A549 (cell line): ENCODE results near the gene CPB2. TPM values are rescaled to one million over a fixed set of nuclear protein-coding genes. Genes with fewer than 3 reads are reported as not detected.

Source experiments
- ATAC-seq, 2 experiments: fragments of 200-7000 bp in 1 of 2; fragments of >200 bp in 1 of 2; cut with Nextera tagmentation in 1 of 2; cut with Tn5 transposase in 1 of 2; 3 replicates each; pipeline versions ENCODE4 v1.8.0 to v1.9.1; 2018 to 2020; ENCODE audit warnings: mild to moderate bottlenecking in 1 of 2, moderate library complexity in 1 of 2
- CTCF ChIA-PET: fragments of 300-600 bp; sonication (Branson Sonifier 250); formaldehyde crosslinking; extraction: SDS; loops from one replicate; lab custom pipeline; 2021; ENCODE audit warnings: antibody characterized with exemption, inconsistent platforms; lab: Yijun Ruan, JAX
- POLR2A ChIA-PET: fragments of 350-600 bp; formaldehyde crosslinking; extraction: SDS; loops from one replicate; lab custom pipeline; 2021; ENCODE audit warnings: antibody characterized with exemption, inconsistent platforms; lab: Yijun Ruan, JAX
- DNase-seq, 2 experiments: peaks; one replicate each; pipeline versions ENCODE4 v3.0.0 to v3.0.0-alpha.2; 2011 to 2016; ENCODE audit warnings: low read depth in 1 of 2, low spot score in 1 of 2
- FAIRE-seq: peaks from 2 replicates; lab custom pipeline; 2011; peaks lifted over from hg19 to GRCh38; lab: Jason Lieb, UNC
- H3K27ac ChIP-seq, 2 experiments: fragments of >200 bp; sonication (Bioruptor Twin); formaldehyde crosslinking; 3 replicates each; pipeline ENCODE4 v1.5.1; 2016 to 2017
- H3K4me1 ChIP-seq: fragments of >200 bp; sonication (Bioruptor Twin); formaldehyde crosslinking; 3 replicates; pipeline ENCODE4 v1.6.1; 2016
- H3K4me2 ChIP-seq: fragments of >200 bp; sonication (Bioruptor Twin); formaldehyde crosslinking; 3 replicates; pipeline ENCODE4 v1.6.1; 2016
- H3K4me3 ChIP-seq: fragments of >200 bp; sonication (Bioruptor Twin); formaldehyde crosslinking; 3 replicates; pipeline ENCODE4 v1.5.1; 2016
- H3K9me3 ChIP-seq: fragments of >200 bp; sonication (Bioruptor Twin); formaldehyde crosslinking; 3 replicates; pipeline ENCODE4 v1.6.1; 2016
- BHLHE40 ChIP-seq: IDR thresholded peaks from 2 replicates; pipeline ENCODE4 v1.6.1; 2012; ENCODE audit warnings: low read depth, low read length, inconsistent platforms
- CBX2 ChIP-seq: fragments of 200-600 bp; sonication (generic); IDR thresholded peaks from 2 replicates; pipeline ENCODE4 v1.6.1; 2016; ENCODE audit warnings: low read depth, mild to moderate bottlenecking, borderline replicate concordance
- CHD2 ChIP-seq: fragments of 150-350 bp; IDR thresholded peaks from 2 replicates; pipeline ENCODE4 v1.6.1; 2014; ENCODE audit warnings: low read length; ENCODE audit not compliant: partially characterized antibody
- EHMT2 ChIP-seq: fragments of 200-600 bp; sonication (generic); IDR thresholded peaks from 2 replicates; pipeline ENCODE4 v1.6.1; 2016; ENCODE audit warnings: antibody characterized with exemption, low read depth, mild to moderate bottlenecking, moderate library complexity
- ELK1 ChIP-seq: fragments of 150-350 bp; IDR thresholded peaks from 2 replicates; pipeline ENCODE4 v1.6.1; 2014; ENCODE audit warnings: low read depth, mild to moderate bottlenecking, low read length
- ESRRA ChIP-seq: fragments of 150-350 bp; IDR thresholded peaks from 2 replicates; pipeline ENCODE4 v1.6.1; 2014; ENCODE audit warnings: mild to moderate bottlenecking, low read length, borderline replicate concordance
- FOSB ChIP-seq: fragments of 250-450 bp; sonication (Bioruptor Pico); IDR thresholded peaks from 2 replicates; pipeline ENCODE4 v1.5.0; 2020; ENCODE audit warnings: mild to moderate bottlenecking, moderate library complexity
- FOSL2 ChIP-seq, 2 experiments: fragments of 450-650 bp in 1 of 2; fragments of >200 bp in 1 of 2; sonication (Bioruptor Twin) in 1 of 2; formaldehyde crosslinking; IDR thresholded peaks; 2 replicates each; pipeline versions ENCODE4 v1.5.0 to v1.6.1; 2016 to 2020; ENCODE audit warnings: mild to moderate bottlenecking in 1 of 2, moderate library complexity in 1 of 2
- GATA3 ChIP-seq: IDR thresholded peaks from 2 replicates; pipeline ENCODE4 v1.6.1; 2012; ENCODE audit warnings: borderline replicate concordance
- HDAC2 ChIP-seq: fragments of 200-600 bp; sonication (generic); IDR thresholded peaks from 2 replicates; pipeline ENCODE4 v1.6.1; 2016
- HES2 ChIP-seq: fragments of >200 bp; sonication (Bioruptor Twin); formaldehyde crosslinking; IDR thresholded peaks from 2 replicates; pipeline ENCODE4 v1.6.1; 2016
- HEYL ChIP-seq: fragments of 250-450 bp; sonication (Bioruptor Pico); IDR thresholded peaks from 2 replicates; pipeline ENCODE4 v1.8.0; 2021; ENCODE audit warnings: mild to moderate bottlenecking, moderate library complexity
- HOXA7 ChIP-seq: fragments of 250-450 bp; sonication (Bioruptor Pico); IDR thresholded peaks from 2 replicates; pipeline ENCODE4 v1.5.0; 2020; ENCODE audit warnings: mild to moderate bottlenecking, moderate library complexity
- HOXB5 ChIP-seq: fragments of 250-450 bp; sonication (Bioruptor Pico); IDR thresholded peaks from 2 replicates; pipeline ENCODE4 v1.5.0; 2020; ENCODE audit warnings: mild to moderate bottlenecking, moderate library complexity
- JUNB ChIP-seq: fragments of >200 bp; sonication (Bioruptor Twin); formaldehyde crosslinking; IDR thresholded peaks from 2 replicates; pipeline ENCODE4 v1.6.1; 2016
- NPAS2 ChIP-seq: fragments of 250-450 bp; sonication (Bioruptor Pico); IDR thresholded peaks from 2 replicates; pipeline ENCODE4 v1.8.0; 2022; ENCODE audit warnings: mild to moderate bottlenecking, moderate library complexity, borderline replicate concordance
- RAD21 ChIP-seq, 2 experiments: fragments of >200 bp in 1 of 2; sonication (Bioruptor Twin) in 1 of 2; formaldehyde crosslinking in 1 of 2; IDR thresholded peaks in 1 of 2; conservative IDR thresholded peaks in 1 of 2; 2 replicates in 1 of 2; 3 replicates in 1 of 2; pipeline ENCODE4 v1.6.1; 2012 to 2018; ENCODE audit warnings: inconsistent platforms in 1 of 2
- RARB ChIP-seq: fragments of 250-450 bp; sonication (Bioruptor Pico); IDR thresholded peaks from 2 replicates; pipeline ENCODE4 v1.8.0; 2021; ENCODE audit warnings: mild to moderate bottlenecking, moderate library complexity
- REST ChIP-seq: fragments of 200-600 bp; sonication (generic); IDR thresholded peaks from 2 replicates; pipeline ENCODE4 v1.6.1; 2016; ENCODE audit warnings: antibody characterized with exemption, mild to moderate bottlenecking, moderate library complexity
- RFX5 ChIP-seq: fragments of 450-650 bp; IDR thresholded peaks from 2 replicates; pipeline ENCODE4 v1.7.1; 2014; ENCODE audit warnings: antibody characterized with exemption, mild to moderate bottlenecking, moderate library complexity
- SREBF2 ChIP-seq: fragments of 450-650 bp; IDR thresholded peaks from 2 replicates; pipeline ENCODE4 v1.6.1; 2014; ENCODE audit warnings: mild to moderate bottlenecking, moderate library complexity
- TFCP2L1 ChIP-seq: fragments of 250-450 bp; sonication (Bioruptor Pico); IDR thresholded peaks from 2 replicates; pipeline ENCODE4 v1.5.0; 2021; ENCODE audit warnings: mild to moderate bottlenecking
- TP53 ChIP-seq: fragments of 250-450 bp; sonication (Bioruptor Pico); IDR thresholded peaks from 2 replicates; pipeline ENCODE4 v1.5.0; 2021; ENCODE audit warnings: mild to moderate bottlenecking, moderate library complexity
- WGBS: methylation state at CpG from one replicate; pipeline ENCODE4 v1.1.6; 2017; ENCODE audit errors: missing lambda C conversion rate; 5-methylcytosine and 5-hydroxymethylcytosine counted together
- polyA plus RNA-seq, 4 experiments: library from polyadenylated mRNA; depleted of rRNA in 3 of 4; stranded (reverse); fragments of >200 nt; fragmentation: RNase III in 1 of 4; extraction: RNeasy Plus Mini Kit Qiagen cat#74134 plus additional on column Dnase treatment in 1 of 4; gene quantifications; 2 replicates in 3 of 4; 3 replicates in 1 of 4; pipeline ENCODE4 v1.2.3, GENCODE V29; 2011 to 2017
- TF ChIP-seq, protein P1 (sequence below): IDR thresholded peaks from 2 replicates; pipeline ENCODE4 v1.6.1; 2012
- TF ChIP-seq, protein P2 (sequence below): fragments of 450-650 bp; IDR thresholded peaks from 2 replicates; pipeline ENCODE4 v1.6.1; 2014; ENCODE audit warnings: antibody characterized with exemption

Gene CPB2
- polyA plus RNA-seq, 2 of the 4 experiments (the other 2 are of a cell fraction) = 0.05 to 0.48 TPM

DNA sequence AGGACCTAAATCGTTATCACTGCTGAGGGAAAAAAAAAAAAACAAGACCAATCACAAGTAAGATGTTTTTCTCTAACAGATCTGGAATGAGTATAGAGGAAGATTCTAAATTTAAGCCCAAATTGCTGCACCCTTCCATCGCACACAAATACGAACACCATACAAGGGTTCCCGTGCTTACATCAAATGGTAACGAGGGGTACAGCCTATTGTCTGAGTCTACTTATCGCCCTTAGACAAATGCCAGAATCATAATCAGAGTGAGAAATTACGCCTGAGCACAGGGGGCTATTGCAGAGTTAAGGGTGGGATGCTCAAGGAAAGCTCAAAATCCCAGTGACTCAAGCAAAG lies 52.9 kb downstream of the CPB2 start:
- H3K4me2 ChIP-seq = peak overlapping the region; percentile 89
- DNase-seq (no peak), FAIRE-seq (no peak), ATAC-seq (peak; percentile 18 to 28; a peak in 3 of 6 replicates)
- H3K27ac ChIP-seq = peak overlapping the region; percentile 77 to 92
- H3K9me3 ChIP-seq = no peaks in the 10 kb centered on the region
- peak overlapping the region; percentile 94 for H3K4me3 ChIP-seq
- H3K4me1 ChIP-seq = peaks cover 18% of the 10 kb centered on the region; the same call in 1 of the 3 replicates
- ChIA-PET POLR2A (interaction anchor here (0.8 to 1.8 kb wide), 4 partner anchors 10 to 202 kb away, joined by 3 to 5 read pairs (median 4); no protein-coding TSS in a partner anchor), CTCF (no interaction called here)
- WGBS = 6% methylated on average over 7 of the region's 7 CpGs
- TF ChIP-seq TP53 (CRISPR knock-in tag) (no peak), EHMT2 (no peak), FOSL2 (IDR thresholded peaks at IDR 0.05) (no peak), FOSL2 (CRISPR knock-in tag; IDR thresholded peaks at IDR 0.05) (no peak), SREBF2 (no peak), RARB (no peak), ELK1 (no peak), CHD2 (no peak), BHLHE40 (no peak), TFCP2L1 (CRISPR knock-in tag) (no peak)

- no peak for FAIRE-seq
- POLR2A ChIA-PET = no interaction called here
- Histone ChIP-seq H3K4me2 (peak overlapping the region; percentile 89), H3K9me3 (no peaks in the 10 kb centered on the region)
- TF ChIP-seq, protein P1, sequence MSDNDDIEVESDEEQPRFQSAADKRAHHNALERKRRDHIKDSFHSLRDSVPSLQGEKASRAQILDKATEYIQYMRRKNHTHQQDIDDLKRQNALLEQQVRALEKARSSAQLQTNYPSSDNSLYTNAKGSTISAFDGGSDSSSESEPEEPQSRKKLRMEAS = no peak
- TF ChIP-seq HOXA7 (CRISPR knock-in tag) (no peak), HOXB5 (CRISPR knock-in tag) (no peak), ESRRA (no peak), REST (no peak), FOSB (CRISPR knock-in tag) (no peak), JUNB (no peak)
- TF ChIP-seq, protein P2, sequence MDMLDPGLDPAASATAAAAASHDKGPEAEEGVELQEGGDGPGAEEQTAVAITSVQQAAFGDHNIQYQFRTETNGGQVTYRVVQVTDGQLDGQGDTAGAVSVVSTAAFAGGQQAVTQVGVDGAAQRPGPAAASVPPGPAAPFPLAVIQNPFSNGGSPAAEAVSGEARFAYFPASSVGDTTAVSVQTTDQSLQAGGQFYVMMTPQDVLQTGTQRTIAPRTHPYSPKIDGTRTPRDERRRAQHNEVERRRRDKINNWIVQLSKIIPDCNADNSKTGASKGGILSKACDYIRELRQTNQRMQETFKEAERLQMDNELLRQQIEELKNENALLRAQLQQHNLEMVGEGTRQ = no peak
- TF ChIP-seq, all 56 proteins: peak for 0
- H3K27ac ChIP-seq = no peak overlapping the region
- CTCF ChIA-PET = no interaction called here
- peaks cover 18% of the 10 kb centered on the region; the same call in 1 of the 3 replicates for H3K4me1 ChIP-seq
- H3K4me3 ChIP-seq = peak overlapping the region; percentile 94; the same call in 1 of the 3 replicates
- no peak for DNase-seq
- no peak for ATAC-seq
Measured at GRCh38 chr13:46050771-46051170, 54.1 kb downstream of the CPB2 start.

DNA sequence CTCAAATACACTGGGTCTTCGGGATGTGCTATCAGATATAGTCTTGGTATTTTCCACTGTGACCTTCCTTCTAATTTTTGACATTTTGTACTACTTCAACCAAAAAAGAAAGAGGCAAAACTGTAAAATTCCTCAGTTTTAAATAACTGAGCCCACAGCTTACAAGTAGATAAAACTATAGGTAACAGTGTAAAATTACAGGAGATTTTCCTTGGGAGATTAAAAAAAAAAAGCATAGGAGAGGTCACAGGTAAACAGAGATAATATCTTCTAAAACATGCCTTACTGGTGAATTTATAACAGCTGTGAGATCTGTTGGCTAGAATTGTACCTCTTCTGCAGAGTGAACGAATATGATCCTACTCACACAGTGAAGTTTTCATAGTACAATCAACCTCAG lies 59.4 kb downstream of the CPB2 start:
- CTCF ChIA-PET = no interaction called here
- Histone ChIP-seq H3K4me3 (no peak overlapping the region), H3K9me3 (no peaks in the 10 kb centered on the region), H3K4me1 (peaks cover 4% of the 10 kb centered on the region; the same call in 1 of the 3 replicates), H3K27ac (no peak overlapping the region), H3K4me2 (no peak overlapping the region)
- FAIRE-seq (no peak), DNase-seq (no peak), ATAC-seq (no peak)
- POLR2A ChIA-PET = no interaction called here
- 79% methylated on average over 2 of the region's 2 CpGs for WGBS
- TF ChIP-seq, protein P2 = no peak
- TF ChIP-seq HEYL (CRISPR knock-in tag) (no peak), CBX2 (no peak), RAD21 (conservative IDR thresholded peaks at IDR 0.05 in 1 of 2, IDR thresholded peaks at IDR 0.05 in 1 of 2) (no peak), HES2 (no peak), TFCP2L1 (CRISPR knock-in tag) (no peak), ESRRA (no peak), CHD2 (no peak), RFX5 (no peak), TP53 (CRISPR knock-in tag) (no peak), HDAC2 (no peak), EHMT2 (no peak), ELK1 (no peak), NPAS2 (no peak), GATA3 (no peak)
